ENCODE results near the gene PRKCA.

DNA sequence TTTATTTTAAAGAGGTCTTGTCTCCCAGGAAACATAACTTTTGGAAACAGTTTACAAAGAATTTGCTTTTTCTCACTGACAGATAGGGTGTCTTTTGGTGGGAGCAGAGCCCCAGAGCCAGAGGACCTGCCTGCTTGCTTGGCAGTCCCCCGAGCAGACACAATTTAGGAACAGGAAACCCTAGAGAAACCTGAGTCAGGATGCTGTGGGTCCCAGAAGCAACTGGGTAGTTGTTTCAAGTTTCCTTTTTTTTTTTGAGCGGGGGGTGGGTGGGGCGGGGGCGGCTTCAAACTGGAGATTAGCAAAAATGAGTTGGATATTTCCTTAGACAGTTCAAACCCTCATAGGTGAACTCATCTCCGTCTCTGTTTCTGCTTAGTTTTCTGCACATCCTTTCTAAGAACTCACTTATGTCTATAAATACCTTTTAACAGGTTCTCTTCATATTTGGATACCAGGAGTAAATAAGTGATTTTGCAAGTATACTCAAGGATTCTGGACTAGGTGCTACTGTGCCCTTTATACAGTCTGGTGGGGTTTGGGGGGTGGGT lies 135.1 kb downstream of the PRKCA start:
- no peak for TF ChIP-seq POLR2AphosphoS5 (IDR thresholded peaks at IDR 0.05; ENCODE audit: low read length)
- TF ChIP-seq, protein P1, sequence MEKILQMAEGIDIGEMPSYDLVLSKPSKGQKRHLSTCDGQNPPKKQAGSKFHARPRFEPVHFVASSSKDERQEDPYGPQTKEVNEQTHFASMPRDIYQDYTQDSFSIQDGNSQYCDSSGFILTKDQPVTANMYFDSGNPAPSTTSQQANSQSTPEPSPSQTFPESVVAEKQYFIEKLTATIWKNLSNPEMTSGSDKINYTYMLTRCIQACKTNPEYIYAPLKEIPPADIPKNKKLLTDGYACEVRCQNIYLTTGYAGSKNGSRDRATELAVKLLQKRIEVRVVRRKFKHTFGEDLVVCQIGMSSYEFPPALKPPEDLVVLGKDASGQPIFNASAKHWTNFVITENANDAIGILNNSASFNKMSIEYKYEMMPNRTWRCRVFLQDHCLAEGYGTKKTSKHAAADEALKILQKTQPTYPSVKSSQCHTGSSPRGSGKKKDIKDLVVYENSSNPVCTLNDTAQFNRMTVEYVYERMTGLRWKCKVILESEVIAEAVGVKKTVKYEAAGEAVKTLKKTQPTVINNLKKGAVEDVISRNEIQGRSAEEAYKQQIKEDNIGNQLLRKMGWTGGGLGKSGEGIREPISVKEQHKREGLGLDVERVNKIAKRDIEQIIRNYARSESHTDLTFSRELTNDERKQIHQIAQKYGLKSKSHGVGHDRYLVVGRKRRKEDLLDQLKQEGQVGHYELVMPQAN (conservative IDR thresholded peaks at IDR 0.05), result no peak
- TF ChIP-seq, protein P2, sequence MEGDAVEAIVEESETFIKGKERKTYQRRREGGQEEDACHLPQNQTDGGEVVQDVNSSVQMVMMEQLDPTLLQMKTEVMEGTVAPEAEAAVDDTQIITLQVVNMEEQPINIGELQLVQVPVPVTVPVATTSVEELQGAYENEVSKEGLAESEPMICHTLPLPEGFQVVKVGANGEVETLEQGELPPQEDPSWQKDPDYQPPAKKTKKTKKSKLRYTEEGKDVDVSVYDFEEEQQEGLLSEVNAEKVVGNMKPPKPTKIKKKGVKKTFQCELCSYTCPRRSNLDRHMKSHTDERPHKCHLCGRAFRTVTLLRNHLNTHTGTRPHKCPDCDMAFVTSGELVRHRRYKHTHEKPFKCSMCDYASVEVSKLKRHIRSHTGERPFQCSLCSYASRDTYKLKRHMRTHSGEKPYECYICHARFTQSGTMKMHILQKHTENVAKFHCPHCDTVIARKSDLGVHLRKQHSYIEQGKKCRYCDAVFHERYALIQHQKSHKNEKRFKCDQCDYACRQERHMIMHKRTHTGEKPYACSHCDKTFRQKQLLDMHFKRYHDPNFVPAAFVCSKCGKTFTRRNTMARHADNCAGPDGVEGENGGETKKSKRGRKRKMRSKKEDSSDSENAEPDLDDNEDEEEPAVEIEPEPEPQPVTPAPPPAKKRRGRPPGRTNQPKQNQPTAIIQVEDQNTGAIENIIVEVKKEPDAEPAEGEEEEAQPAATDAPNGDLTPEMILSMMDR (IDR thresholded peaks at IDR 0.05 in 2 of 3, conservative IDR thresholded peaks at IDR 0.05 in 1 of 3; ENCODE audit: control insufficient read depth in 2 of 3, extremely low read depth in 1 of 3, insufficient read depth in 1 of 3, low read depth in 3 of 3, low read length in 3 of 3), result no peak
- TF ChIP-seq, protein P3, sequence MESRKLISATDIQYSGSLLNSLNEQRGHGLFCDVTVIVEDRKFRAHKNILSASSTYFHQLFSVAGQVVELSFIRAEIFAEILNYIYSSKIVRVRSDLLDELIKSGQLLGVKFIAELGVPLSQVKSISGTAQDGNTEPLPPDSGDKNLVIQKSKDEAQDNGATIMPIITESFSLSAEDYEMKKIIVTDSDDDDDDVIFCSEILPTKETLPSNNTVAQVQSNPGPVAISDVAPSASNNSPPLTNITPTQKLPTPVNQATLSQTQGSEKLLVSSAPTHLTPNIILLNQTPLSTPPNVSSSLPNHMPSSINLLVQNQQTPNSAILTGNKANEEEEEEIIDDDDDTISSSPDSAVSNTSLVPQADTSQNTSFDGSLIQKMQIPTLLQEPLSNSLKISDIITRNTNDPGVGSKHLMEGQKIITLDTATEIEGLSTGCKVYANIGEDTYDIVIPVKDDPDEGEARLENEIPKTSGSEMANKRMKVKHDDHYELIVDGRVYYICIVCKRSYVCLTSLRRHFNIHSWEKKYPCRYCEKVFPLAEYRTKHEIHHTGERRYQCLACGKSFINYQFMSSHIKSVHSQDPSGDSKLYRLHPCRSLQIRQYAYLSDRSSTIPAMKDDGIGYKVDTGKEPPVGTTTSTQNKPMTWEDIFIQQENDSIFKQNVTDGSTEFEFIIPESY (IDR thresholded peaks at IDR 0.05), result no peak
- TF ChIP-seq, protein P4, sequence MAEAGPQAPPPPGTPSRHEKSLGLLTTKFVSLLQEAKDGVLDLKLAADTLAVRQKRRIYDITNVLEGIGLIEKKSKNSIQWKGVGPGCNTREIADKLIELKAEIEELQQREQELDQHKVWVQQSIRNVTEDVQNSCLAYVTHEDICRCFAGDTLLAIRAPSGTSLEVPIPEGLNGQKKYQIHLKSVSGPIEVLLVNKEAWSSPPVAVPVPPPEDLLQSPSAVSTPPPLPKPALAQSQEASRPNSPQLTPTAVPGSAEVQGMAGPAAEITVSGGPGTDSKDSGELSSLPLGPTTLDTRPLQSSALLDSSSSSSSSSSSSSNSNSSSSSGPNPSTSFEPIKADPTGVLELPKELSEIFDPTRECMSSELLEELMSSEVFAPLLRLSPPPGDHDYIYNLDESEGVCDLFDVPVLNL (IDR thresholded peaks at IDR 0.05; ENCODE audit: low read depth, low read length), result no peak
- TF ChIP-seq SUZ12 (IDR thresholded peaks at IDR 0.05; ENCODE audit: unreplicated experiment), result no peak
- no peak for TF ChIP-seq ZNF274 (IDR thresholded peaks at IDR 0.05; ENCODE audit: insufficient read depth, insufficient read length)
- TF ChIP-seq SMC3 (IDR thresholded peaks at IDR 0.05; ENCODE audit: borderline replicate concordance, low read length), result no peak
- TF ChIP-seq HDAC2 (IDR thresholded peaks at IDR 0.05), result no peak
- TF ChIP-seq, protein P5, sequence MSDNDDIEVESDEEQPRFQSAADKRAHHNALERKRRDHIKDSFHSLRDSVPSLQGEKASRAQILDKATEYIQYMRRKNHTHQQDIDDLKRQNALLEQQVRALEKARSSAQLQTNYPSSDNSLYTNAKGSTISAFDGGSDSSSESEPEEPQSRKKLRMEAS (IDR thresholded peaks at IDR 0.05; ENCODE audit: low read depth, low read length), result no peak

Measured in GM12878 (cell line).